ENCODE data around the gene TMEM242. TPM values are rescaled to one million over a fixed set of nuclear protein-coding genes. Genes with fewer than 3 reads are reported as not detected.

The TMEM242 gene
- total RNA-seq, 1 experiment from 2014 or later = 8.7 TPM

DNA sequence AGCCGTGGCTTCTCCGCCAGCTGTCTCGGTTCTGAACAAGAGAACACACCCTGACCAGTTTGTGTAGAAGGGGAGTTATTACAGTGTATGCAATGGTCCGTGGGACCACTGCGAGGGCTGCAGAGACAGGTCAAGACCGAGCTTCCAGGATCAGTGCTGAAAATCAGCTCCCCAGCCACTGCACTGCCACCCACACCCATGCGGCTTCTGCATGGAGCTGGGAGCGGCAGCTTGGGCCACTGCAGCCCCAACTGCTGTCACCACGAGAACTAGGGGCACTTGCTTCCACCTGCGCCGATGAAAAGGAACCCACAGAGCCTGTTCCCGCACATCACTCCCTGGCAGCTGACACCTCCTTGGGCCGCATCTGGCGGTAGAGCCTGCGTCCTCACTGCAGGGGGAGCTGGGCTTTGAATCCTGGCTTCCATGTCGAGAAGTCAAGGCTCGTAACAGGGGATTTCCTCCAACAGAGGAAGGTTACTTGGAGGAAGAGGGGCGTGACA is 56.2 kb downstream of the TMEM242 start:
- POLR2A ChIA-PET = no interaction called here
- TF ChIP-seq HMGXB4 (CRISPR knock-in tag; IDR thresholded peaks at IDR 0.05) = 0 out of 2 replicates have a peak, but pooled peaks have one; percentile 29
- TF ChIP-seq, protein P1, sequence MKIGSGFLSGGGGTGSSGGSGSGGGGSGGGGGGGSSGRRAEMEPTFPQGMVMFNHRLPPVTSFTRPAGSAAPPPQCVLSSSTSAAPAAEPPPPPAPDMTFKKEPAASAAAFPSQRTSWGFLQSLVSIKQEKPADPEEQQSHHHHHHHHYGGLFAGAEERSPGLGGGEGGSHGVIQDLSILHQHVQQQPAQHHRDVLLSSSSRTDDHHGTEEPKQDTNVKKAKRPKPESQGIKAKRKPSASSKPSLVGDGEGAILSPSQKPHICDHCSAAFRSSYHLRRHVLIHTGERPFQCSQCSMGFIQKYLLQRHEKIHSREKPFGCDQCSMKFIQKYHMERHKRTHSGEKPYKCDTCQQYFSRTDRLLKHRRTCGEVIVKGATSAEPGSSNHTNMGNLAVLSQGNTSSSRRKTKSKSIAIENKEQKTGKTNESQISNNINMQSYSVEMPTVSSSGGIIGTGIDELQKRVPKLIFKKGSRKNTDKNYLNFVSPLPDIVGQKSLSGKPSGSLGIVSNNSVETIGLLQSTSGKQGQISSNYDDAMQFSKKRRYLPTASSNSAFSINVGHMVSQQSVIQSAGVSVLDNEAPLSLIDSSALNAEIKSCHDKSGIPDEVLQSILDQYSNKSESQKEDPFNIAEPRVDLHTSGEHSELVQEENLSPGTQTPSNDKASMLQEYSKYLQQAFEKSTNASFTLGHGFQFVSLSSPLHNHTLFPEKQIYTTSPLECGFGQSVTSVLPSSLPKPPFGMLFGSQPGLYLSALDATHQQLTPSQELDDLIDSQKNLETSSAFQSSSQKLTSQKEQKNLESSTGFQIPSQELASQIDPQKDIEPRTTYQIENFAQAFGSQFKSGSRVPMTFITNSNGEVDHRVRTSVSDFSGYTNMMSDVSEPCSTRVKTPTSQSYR (CRISPR knock-in tag; IDR thresholded peaks at IDR 0.05) = no peak
- TF ChIP-seq NR2C2 (CRISPR knock-in tag; IDR thresholded peaks at IDR 0.05) = no peak
- H3K36me3 Mint-ChIP-seq = peaks cover 8% of the 10 kb centered on the region; the same call in 1 of the 2 replicates
- H3K4me1 Mint-ChIP-seq = peaks cover 4% of the 10 kb centered on the region
- no peak overlapping the region for H3K4me3 Mint-ChIP-seq
- DNase-seq (ENCODE audit: low spot score) (peak; percentile 52), ATAC-seq (peak; percentile 79)
- no peaks in the 10 kb centered on the region; the same call in 1 of the 2 replicates for H3K27me3 Mint-ChIP-seq (ENCODE audit: low read depth)
- H3K27ac Mint-ChIP-seq = no peak overlapping the region
- peaks cover 10% of the 10 kb centered on the region for H3K9me3 Mint-ChIP-seq
- CTCF ChIA-PET = interaction anchor here (0.5 to 3.5 kb wide), 10 partner anchors 8 to 402 kb away, joined by 3 to 15 read pairs (median 4); partner anchors contain the start of gene TMEM242

DNA sequence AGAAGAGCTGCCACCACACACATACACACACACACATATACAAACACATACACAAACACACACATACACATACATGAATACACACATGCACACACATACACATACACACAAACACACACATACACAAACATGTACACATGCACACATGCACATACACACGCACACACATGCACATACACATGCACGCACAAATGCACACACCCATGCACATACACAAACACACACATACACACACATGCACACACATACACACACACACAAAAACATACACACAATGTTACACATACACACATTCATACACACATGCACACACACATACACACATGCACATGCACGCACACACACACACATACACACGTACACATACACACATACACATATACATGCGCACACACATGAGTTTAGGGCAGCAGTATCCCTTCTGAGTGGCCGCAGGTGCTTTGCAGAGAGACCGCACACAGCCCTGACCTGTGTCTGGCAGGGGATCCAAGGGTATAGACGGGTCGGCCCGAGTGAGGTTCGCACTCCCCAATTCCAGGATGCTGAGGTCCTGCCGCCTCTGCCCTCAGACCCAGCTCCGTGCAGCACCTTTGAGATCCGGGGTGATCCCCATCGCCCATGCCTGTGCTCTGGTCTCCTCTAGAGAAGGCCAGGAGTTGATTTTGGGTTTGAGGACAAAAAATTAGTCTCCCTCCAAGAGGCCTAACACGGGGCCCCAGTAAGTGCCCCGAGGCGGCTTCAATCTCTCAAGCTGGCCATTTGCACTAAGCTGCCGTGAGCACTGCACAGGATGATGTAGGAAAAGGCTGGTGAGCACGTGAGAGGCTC is 56.8 kb downstream of the TMEM242 start:
- POLR2A ChIA-PET = no interaction called here
- no peak overlapping the region for H3K4me3 Mint-ChIP-seq
- no peak overlapping the region for H3K27ac Mint-ChIP-seq

More for the DNA sequence above, 56.8 kb downstream of the TMEM242 start:
- peaks cover 4% of the 10 kb centered on the region for H3K4me1 Mint-ChIP-seq
- peaks cover 10% of the 10 kb centered on the region for H3K9me3 Mint-ChIP-seq
- peaks cover 8% of the 10 kb centered on the region; the same call in 1 of the 2 replicates for H3K36me3 Mint-ChIP-seq
- H3K27me3 Mint-ChIP-seq (ENCODE audit: low read depth) = no peaks in the 10 kb centered on the region; the same call in 1 of the 2 replicates
- DNase-seq (ENCODE audit: low spot score) (no peak), ATAC-seq (no peak)
- CTCF ChIA-PET = interaction anchor here (1.1 to 3.5 kb wide), 7 partner anchors 9 to 403 kb away, joined by 3 to 15 read pairs (median 5); partner anchors contain the start of gene TMEM242
- TF ChIP-seq NFYB (CRISPR knock-in tag; conservative IDR thresholded peaks at IDR 0.05; ENCODE audit: low read depth) (no peak), GRHL2 (CRISPR knock-in tag; IDR thresholded peaks at IDR 0.05; ENCODE audit: insufficient replicate concordance, severe bottlenecking) (no peak), TP53 (CRISPR knock-in tag; IDR thresholded peaks at IDR 0.05) (no peak), ZNF317 (CRISPR knock-in tag; IDR thresholded peaks at IDR 0.05; ENCODE audit: borderline replicate concordance, low read depth) (no peak), MYBL2 (CRISPR knock-in tag; IDR thresholded peaks at IDR 0.05) (no peak), EMX1 (CRISPR knock-in tag; IDR thresholded peaks at IDR 0.05) (no peak), CREM (CRISPR knock-in tag; IDR thresholded peaks at IDR 0.05) (no peak), RELA (CRISPR knock-in tag; IDR thresholded peaks at IDR 0.05; ENCODE audit: borderline replicate concordance) (no peak), ZNF423 (CRISPR knock-in tag; IDR thresholded peaks at IDR 0.05) (no peak), USF1 (CRISPR knock-in tag; IDR thresholded peaks at IDR 0.05) (no peak), SP1 (CRISPR knock-in tag; conservative IDR thresholded peaks at IDR 0.05) (no peak), PRRX2 (CRISPR knock-in tag; IDR thresholded peaks at IDR 0.05) (no peak)
- TF ChIP-seq, protein P1 (CRISPR knock-in tag; IDR thresholded peaks at IDR 0.05) = no peak
- TF ChIP-seq, protein P2, sequence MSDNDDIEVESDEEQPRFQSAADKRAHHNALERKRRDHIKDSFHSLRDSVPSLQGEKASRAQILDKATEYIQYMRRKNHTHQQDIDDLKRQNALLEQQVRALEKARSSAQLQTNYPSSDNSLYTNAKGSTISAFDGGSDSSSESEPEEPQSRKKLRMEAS (CRISPR knock-in tag; IDR thresholded peaks at IDR 0.05) = no peak
- TF ChIP-seq, protein P3, sequence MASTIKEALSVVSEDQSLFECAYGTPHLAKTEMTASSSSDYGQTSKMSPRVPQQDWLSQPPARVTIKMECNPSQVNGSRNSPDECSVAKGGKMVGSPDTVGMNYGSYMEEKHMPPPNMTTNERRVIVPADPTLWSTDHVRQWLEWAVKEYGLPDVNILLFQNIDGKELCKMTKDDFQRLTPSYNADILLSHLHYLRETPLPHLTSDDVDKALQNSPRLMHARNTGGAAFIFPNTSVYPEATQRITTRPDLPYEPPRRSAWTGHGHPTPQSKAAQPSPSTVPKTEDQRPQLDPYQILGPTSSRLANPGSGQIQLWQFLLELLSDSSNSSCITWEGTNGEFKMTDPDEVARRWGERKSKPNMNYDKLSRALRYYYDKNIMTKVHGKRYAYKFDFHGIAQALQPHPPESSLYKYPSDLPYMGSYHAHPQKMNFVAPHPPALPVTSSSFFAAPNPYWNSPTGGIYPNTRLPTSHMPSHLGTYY (CRISPR knock-in tag; IDR thresholded peaks at IDR 0.05) = no peak
- TF ChIP-seq, protein P4, sequence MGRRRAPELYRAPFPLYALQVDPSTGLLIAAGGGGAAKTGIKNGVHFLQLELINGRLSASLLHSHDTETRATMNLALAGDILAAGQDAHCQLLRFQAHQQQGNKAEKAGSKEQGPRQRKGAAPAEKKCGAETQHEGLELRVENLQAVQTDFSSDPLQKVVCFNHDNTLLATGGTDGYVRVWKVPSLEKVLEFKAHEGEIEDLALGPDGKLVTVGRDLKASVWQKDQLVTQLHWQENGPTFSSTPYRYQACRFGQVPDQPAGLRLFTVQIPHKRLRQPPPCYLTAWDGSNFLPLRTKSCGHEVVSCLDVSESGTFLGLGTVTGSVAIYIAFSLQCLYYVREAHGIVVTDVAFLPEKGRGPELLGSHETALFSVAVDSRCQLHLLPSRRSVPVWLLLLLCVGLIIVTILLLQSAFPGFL (CRISPR knock-in tag; IDR thresholded peaks at IDR 0.05; ENCODE audit: borderline replicate concordance) = no peak
